Esophagus squamous epithelium (tissue), 5 donors: ENCODE results near the gene CPNE5. TPM values are rescaled to one million over a fixed set of nuclear protein-coding genes. Genes with fewer than 3 reads are reported as not detected.
"Not testable (repeated sequence)": the region's sequence is repeated elsewhere in the genome, so short reads cannot be mapped to it uniquely, and the experiment has no call there.

Experiments
- DNase-seq: peaks from one replicate; lab custom pipeline; 2025; lab: John Stamatoyannopoulos, UW
- H3K27ac ChIP-seq, 4 donors: fragments of 200-600 bp; sonication (generic); one replicate each; pipeline ENCODE4 v1.5.1; 2016 to 2019; ENCODE audit warnings: mild to moderate bottlenecking in 1 of 4
- H3K27me3 ChIP-seq, 4 donors: fragments of 200-600 bp; sonication (generic); 1 replicate in 3 of 4; 2 replicates in 1 of 4; pipeline versions ENCODE4 v1.5.1 to v1.6.0; 2017 to 2021; ENCODE audit warnings: antibody characterized with exemption in 1 of 4
- H3K36me3 ChIP-seq, 3 donors: fragments of 200-600 bp; sonication (generic); one replicate each; pipeline ENCODE4 v1.5.1; 2016 to 2019
- H3K4me1 ChIP-seq, 3 donors: fragments of 200-600 bp; sonication (generic); one replicate each; pipeline ENCODE4 v1.5.1; 2017 to 2019
- H3K4me3 ChIP-seq, 4 donors: fragments of 200-600 bp; sonication (generic); 1 replicate in 3 of 4; 2 replicates in 1 of 4; pipeline ENCODE4 v1.5.1; 2016 to 2019; ENCODE audit warnings: mild to moderate bottlenecking in 2 of 4, moderate library complexity in 1 of 4
- H3K9me3 ChIP-seq, 3 donors: fragments of 200-600 bp; sonication (generic); one replicate each; pipeline ENCODE4 v1.5.1; 2016 to 2019
- POLR2A ChIP-seq, 4 donors: fragments of 450-650 bp; IDR thresholded peaks; one replicate each; pipeline ENCODE4 v1.6.1; 2017; ENCODE audit warnings: antibody characterized with exemption in 4 of 4, mild to moderate bottlenecking in 4 of 4, moderate library complexity in 3 of 4
- WGBS, 2 donors: methylation state at CpG; one replicate each; pipeline ENCODE4 v1.1.5; 2018; 5-methylcytosine and 5-hydroxymethylcytosine counted together
- intact Hi-C: fragments of 100-400 bp; cut with DNase I; formaldehyde crosslinking; loops from one replicate; pipeline ENCODE4 v1.15.0; 2022
- total RNA-seq, 4 donors: library from RNA; depleted of rRNA; stranded (reverse); fragments of >200 nt; gene quantifications; one replicate each; pipeline ENCODE4 v1.1.0, GENCODE V29; 2016
- TF ChIP-seq, protein P1 (sequence below), 6 experiments: fragments of 450-650 bp in 4 of 6; fragments of 200-600 bp in 2 of 6; sonication (generic) in 2 of 6; IDR thresholded peaks; one replicate each; pipeline ENCODE4 v1.5.1; 2016 to 2019; ENCODE audit warnings: antibody characterized with exemption in 6 of 6, mild to moderate bottlenecking in 4 of 6, moderate library complexity in 4 of 6
- donor health status: DM: yes; HTN: yes; CAD: no.

Gene CPNE5
- total RNA-seq, 4 donors from 2014 or later = 1.2 to 2.5 (median 1.5) TPM

DNA sequence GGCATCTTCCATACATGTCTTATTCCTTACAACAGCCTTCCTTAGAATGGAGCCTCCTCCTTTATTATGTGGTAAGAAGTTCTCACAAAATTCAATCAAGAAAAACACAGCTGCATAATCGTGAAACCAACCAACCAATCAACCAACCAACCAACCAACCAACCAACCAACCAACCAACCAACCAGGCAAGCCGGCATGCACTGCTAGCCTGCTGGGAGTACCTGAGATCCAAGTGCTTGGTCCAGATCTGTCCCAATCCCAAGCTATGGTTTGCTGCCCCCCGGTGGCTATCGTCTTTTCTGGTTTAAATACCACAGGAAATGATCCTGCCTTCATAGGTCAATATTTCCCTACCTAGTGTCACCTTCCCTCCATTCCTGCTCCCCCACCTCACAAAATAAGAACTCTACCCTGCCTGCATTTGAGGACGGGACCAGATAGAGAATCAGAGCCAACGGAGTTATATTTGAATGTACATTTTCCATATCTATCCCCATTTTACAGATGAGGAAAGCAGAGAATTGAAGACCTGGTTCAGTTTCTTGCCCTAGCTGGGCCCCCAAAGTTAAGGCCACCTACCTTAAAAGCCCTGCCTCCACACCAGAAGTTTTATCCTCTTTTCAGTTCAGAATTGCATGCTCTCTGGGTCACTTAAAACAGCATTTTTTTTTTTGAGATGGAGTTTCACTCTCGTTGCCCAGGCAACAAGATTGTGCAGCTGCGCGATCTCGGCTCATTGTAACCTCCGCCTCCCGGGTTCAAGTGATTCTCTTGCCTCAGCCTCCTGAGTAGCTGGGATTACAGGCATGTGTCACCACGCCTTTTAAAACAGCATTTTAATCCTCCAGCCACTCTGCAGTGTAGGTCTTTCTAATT, 114.5 kb downstream of the CPNE5 start:
- H3K36me3 ChIP-seq = no peaks in the 10 kb centered on the region
- TF ChIP-seq, protein P1, sequence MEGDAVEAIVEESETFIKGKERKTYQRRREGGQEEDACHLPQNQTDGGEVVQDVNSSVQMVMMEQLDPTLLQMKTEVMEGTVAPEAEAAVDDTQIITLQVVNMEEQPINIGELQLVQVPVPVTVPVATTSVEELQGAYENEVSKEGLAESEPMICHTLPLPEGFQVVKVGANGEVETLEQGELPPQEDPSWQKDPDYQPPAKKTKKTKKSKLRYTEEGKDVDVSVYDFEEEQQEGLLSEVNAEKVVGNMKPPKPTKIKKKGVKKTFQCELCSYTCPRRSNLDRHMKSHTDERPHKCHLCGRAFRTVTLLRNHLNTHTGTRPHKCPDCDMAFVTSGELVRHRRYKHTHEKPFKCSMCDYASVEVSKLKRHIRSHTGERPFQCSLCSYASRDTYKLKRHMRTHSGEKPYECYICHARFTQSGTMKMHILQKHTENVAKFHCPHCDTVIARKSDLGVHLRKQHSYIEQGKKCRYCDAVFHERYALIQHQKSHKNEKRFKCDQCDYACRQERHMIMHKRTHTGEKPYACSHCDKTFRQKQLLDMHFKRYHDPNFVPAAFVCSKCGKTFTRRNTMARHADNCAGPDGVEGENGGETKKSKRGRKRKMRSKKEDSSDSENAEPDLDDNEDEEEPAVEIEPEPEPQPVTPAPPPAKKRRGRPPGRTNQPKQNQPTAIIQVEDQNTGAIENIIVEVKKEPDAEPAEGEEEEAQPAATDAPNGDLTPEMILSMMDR (IDR thresholded peaks at IDR 0.05) = peak; percentile 27 to 69 (median 61)
- TF ChIP-seq POLR2A (IDR thresholded peaks at IDR 0.05) = no peak
- no peak overlapping the region for H3K4me3 ChIP-seq
- intact Hi-C loops = no loop called here
- H3K4me1 ChIP-seq = peaks cover 0 to 33% (median 4%) of the 10 kb centered on the region in 3 donors
- no peak for DNase-seq
- no peaks in the 10 kb centered on the region for H3K9me3 ChIP-seq
- 41 to 50% methylated on average over 13 of the region's 13 CpGs for WGBS, 2 donors
- H3K27me3 ChIP-seq = no peaks in the 10 kb centered on the region
- H3K27ac ChIP-seq = no peak overlapping the region

DNA sequence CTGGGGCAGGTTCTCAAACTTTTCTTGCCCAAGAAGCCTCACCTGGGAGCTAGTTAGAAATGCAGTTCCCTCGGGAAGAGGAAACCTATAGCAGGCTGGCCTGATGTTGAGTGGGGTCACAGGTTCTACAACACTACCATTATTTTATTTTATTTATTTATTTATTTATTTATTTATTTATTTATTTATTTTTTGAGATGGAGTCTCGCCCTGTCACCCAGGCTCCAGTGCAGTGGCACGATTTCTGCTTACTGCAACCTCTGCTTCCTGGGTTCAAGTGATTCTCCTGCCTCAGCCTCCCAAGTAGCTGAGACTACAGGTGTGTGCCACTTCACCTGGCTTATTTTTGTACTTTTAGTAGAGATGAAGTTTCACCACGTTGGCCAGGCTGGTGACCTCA, 115.3 kb downstream of the CPNE5 start:
- H3K36me3 ChIP-seq, H3K9me3 ChIP-seq, H3K27me3 ChIP-seq, intact Hi-C loops, H3K27ac ChIP-seq, DNase-seq, H3K4me3 ChIP-seq: not testable (repeated sequence)
- peaks cover 0 to 33% (median 4%) of the 10 kb centered on the region in 3 donors for H3K4me1 ChIP-seq
- 83 to 87% methylated on average over 4 of the region's 4 CpGs for WGBS, 2 donors

DNA sequence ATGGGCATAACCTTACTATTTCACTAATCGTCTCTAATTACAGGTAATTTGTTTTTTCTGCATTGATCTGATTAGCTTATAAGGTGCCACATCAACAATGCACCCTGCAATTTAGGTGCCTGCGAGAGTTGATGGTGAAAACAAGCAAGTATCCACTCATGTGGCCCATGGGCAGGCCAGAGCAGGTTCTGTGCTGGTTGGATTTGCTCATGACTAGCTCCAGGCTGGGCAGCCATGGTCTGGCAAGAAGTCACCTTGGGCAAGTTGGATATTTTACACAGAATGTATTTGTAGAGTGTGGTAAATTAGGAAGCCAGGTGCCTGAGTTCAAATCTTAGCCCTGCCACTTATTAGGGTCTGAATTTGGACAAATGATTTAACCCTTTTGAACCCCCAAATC, 116.4 kb downstream of the CPNE5 start:
- Histone ChIP-seq H3K27me3 (no peaks in the 10 kb centered on the region), H3K36me3 (no peaks in the 10 kb centered on the region), H3K4me3 (no peak overlapping the region), H3K27ac (peak overlapping the region in 3 of 4 donors; percentile 24 to 63 (median 59)), H3K4me1 (peaks cover 2 to 40% (median 4%) of the 10 kb centered on the region in 3 donors), H3K9me3 (no peaks in the 10 kb centered on the region)
- intact Hi-C loops = no loop called here
- DNase-seq = no peak
- TF ChIP-seq, protein P1 (IDR thresholded peaks at IDR 0.05) = no peak
- 59 to 77% methylated on average over 2 of the region's 2 CpGs for WGBS, 2 donors

DNA sequence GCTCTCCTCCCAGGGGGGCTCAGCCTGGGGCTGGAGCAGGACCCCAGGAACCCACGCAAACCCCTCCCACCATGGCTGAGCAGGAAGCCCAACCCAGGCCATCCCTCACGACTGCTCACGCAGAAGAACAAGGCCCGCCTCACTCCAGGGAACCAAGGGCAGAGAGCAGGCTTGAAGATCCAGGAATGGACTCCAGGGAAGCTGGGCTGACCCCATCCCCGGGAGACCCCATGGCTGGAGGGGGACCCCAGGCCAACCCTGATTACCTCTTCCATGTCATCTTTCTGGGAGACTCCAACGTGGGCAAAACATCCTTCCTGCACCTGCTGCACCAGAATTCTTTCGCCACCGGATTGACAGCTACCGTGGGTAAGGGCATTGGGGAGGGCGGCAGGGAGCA, 116.9 kb downstream of the CPNE5 start:
- intact Hi-C loops = no loop called here
- 92% methylated on average over 4 of the region's 10 CpGs; no CpG with 5 or more reads in 1 of the 2 donors for WGBS, 2 donors
- H3K27ac ChIP-seq = peak overlapping the region in 3 of 4 donors; percentile 24 to 63 (median 59)
- H3K4me1 ChIP-seq = peaks cover 4 to 45% (median 6%) of the 10 kb centered on the region in 3 donors
- no peaks in the 10 kb centered on the region for H3K27me3 ChIP-seq
- no peak for DNase-seq
- TF ChIP-seq POLR2A (IDR thresholded peaks at IDR 0.05) = no peak
- TF ChIP-seq, protein P1 (IDR thresholded peaks at IDR 0.05) = no peak
- no peaks in the 10 kb centered on the region for H3K36me3 ChIP-seq
- H3K4me3 ChIP-seq = no peak overlapping the region
- no peaks in the 10 kb centered on the region for H3K9me3 ChIP-seq

DNA sequence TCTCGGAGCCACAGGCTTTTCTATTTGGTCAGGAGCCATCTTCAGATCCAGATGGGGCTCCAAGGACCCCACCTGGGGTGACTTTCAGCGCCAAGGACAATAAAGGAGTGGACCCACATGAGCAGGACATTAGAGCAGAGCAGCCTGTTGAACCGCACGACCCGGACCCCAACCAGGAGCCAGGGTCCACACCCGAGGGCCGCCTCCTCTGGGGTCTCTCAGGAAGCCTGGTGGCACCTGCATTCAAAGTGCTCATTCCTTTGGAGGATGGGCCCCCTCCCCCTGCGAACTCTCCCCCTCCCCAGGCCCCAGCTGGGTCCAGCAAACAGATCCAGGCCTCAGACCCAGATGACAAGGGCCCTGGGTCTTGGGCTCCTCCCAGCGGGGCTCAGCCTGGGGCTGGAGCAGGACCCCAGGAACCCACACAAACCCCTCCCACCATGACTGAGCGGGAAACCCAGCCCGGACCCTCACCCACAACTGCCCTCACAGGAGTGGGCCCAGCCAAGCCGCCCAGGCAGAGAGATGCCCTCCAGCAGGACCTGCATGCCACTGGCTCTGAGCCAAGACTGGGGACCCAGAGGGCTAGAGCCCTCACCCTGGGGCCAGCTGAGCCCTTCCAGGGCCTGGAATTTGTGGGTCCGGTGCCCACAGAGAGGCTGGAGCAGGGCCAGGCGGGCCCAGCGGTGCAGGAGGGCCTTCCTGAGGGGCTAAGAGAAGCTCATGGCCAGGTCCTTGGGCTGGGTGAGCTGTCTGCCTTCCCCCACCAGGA, 117.7 kb downstream of the CPNE5 start:
- WGBS, 2 donors = 90% methylated on average over 2 of the region's 15 CpGs; no CpG with 5 or more reads in 1 of the 2 donors
- DNase-seq = no peak
- Histone ChIP-seq H3K4me3 (no peak overlapping the region), H3K27ac (peak overlapping the region in 1 of 4 donors; percentile 59), H3K27me3 (no peaks in the 10 kb centered on the region), H3K9me3 (no peaks in the 10 kb centered on the region), H3K36me3 (no peaks in the 10 kb centered on the region), H3K4me1 (peaks cover 11 to 53% (median 11%) of the 10 kb centered on the region in 3 donors)
- TF ChIP-seq, protein P1 (IDR thresholded peaks at IDR 0.05) = no peak
- no peak for TF ChIP-seq POLR2A (IDR thresholded peaks at IDR 0.05)
- intact Hi-C loops = no loop called here
